Cardiac fibroblast (primary cell): ENCODE data around the gene PARD3B.

Source experiments
- DNase-seq, 2 donors: peaks; one replicate each; pipeline versions ENCODE4 v3.0.0 to v3.0.0-alpha.2; 2010; ENCODE audit warnings: low read depth in 2 of 2
- H3K4me3 ChIP-seq, 2 donors: replicated peaks in 1 of 2; 1 replicate in 1 of 2; 2 replicates in 1 of 2; pipeline ENCODE4 v1.5.1; 2011; ENCODE audit warnings: low read depth in 2 of 2, low read length in 2 of 2, mild to moderate bottlenecking in 2 of 2, moderate library complexity in 1 of 2
- TF ChIP-seq, protein P1 (sequence below): IDR thresholded peaks from one replicate; pipeline ENCODE4 v1.5.1; 2011; ENCODE audit warnings: low read depth, mild to moderate bottlenecking, low read length, inconsistent platforms

Gene PARD3B

DNA sequence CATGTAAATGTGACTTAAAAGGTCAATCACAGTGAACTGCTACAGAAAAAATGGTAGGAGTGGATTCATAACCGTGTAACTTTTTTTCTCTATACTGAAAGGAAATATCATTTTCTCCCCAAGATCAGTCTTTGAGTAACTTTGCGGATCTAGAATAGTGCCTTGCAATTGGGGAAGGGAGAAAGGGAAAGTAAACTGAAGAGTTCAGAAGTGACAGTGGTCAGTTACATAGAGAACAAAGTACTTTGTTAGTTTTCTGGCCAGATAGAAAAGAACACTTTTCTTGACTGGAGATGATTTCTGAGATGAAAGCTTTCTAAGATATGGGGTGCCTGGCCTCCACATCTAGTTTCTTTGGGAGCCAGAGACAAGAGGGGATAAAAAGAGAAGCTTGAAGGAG is 26.6 kb downstream of the PARD3B start:
- no peak for DNase-seq
- TF ChIP-seq, protein P1, sequence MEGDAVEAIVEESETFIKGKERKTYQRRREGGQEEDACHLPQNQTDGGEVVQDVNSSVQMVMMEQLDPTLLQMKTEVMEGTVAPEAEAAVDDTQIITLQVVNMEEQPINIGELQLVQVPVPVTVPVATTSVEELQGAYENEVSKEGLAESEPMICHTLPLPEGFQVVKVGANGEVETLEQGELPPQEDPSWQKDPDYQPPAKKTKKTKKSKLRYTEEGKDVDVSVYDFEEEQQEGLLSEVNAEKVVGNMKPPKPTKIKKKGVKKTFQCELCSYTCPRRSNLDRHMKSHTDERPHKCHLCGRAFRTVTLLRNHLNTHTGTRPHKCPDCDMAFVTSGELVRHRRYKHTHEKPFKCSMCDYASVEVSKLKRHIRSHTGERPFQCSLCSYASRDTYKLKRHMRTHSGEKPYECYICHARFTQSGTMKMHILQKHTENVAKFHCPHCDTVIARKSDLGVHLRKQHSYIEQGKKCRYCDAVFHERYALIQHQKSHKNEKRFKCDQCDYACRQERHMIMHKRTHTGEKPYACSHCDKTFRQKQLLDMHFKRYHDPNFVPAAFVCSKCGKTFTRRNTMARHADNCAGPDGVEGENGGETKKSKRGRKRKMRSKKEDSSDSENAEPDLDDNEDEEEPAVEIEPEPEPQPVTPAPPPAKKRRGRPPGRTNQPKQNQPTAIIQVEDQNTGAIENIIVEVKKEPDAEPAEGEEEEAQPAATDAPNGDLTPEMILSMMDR = no peak

DNA sequence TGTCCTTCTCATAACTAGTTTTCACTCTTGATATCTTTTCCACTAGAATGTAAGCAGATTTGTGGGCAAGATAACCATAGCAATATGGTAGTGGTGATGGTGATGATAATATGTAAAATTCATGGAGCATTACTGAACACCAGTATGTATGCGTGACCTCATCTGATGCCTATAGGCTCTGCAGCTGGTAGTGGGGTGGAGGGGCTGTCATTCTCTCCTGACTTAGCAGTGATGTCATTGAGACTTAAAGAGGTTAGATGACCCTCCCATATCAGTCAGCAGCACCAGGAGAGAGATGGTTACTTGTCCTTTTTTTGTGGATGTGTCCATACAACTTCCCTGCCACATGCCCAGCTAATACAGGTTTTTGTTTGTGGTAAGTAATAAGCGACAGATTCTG is 27.9 kb downstream of the PARD3B start:
- H3K4me3 ChIP-seq = no peak overlapping the region
- no peak for DNase-seq
- TF ChIP-seq, protein P1 = no peak

More for the DNA sequence above, 26.6 kb downstream of the PARD3B start:
- H3K4me3 ChIP-seq = no peak overlapping the region

DNA sequence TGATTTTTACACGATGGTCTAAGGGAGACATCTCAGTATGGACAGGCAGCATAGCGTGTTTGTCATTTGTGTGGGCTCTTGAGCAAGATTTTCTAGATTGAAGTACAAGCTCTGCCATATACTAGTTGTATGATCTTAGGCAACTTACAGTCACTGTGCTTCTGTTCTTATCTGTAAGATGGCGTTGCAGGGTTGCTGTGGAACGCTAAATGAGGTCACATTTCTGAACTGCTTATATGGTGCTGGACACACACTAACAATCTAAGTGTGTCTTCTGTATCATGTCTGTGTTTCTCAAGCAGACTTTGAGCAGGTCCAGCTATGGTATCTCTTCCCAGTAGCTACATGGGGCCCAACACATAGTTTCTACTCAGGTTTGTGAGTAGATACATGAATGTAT is 29.2 kb downstream of the PARD3B start:
- no peak for DNase-seq
- no peak overlapping the region for H3K4me3 ChIP-seq
- TF ChIP-seq, protein P1 = no peak

DNA sequence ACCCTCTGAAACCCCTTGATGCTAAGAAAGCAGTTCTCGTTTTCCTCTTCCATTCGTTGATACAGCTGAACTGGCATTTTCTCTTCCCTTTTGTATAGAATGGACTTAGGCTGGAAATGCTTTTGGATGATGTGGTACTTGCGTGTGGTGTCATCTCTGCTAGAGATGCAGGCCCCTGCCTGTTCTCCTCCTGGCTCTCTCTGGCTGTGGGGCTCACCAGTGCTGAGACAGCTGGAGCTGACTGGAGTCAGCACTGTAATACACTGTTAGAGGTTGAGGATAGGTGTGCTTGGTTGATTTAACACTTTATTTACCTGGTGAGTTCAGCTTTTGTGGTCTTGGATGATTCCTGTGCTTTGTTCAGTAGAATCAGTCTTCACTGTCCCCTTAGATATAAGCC is 30.2 kb downstream of the PARD3B start:
- TF ChIP-seq, protein P1 = no peak
- H3K4me3 ChIP-seq = no peak overlapping the region
- no peak for DNase-seq

DNA sequence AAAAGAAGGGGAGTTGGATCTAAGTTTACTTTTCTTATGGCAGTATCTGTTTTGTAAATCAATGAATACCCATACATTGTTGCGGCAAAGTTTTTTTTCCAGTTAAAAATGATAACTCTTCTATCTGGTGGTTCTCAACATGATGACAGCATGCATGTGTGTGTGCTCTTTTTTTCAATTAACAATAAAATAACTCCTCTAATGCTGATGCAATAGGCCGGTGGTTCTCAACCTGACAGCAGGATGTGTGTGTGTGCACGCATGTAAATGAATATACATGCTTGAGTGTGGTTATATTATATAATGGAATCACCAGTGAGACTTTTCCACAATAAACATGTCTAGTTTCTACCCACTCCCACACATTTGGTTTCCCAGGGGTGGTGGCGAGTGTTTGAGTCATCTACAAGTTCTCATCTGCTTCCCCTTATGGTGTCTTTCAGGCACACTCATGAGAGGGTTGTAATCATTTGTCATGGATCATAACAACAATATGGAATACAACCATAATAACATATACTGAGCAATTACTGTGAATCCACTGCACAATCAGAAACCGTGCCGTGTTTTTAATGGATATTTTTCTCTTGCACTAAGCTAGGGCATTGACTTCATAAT is 31.2 kb downstream of the PARD3B start:
- peak in 1 of 2 donors; percentile 20 for DNase-seq
- H3K4me3 ChIP-seq = no peak overlapping the region
- TF ChIP-seq, protein P1 = no peak

DNA sequence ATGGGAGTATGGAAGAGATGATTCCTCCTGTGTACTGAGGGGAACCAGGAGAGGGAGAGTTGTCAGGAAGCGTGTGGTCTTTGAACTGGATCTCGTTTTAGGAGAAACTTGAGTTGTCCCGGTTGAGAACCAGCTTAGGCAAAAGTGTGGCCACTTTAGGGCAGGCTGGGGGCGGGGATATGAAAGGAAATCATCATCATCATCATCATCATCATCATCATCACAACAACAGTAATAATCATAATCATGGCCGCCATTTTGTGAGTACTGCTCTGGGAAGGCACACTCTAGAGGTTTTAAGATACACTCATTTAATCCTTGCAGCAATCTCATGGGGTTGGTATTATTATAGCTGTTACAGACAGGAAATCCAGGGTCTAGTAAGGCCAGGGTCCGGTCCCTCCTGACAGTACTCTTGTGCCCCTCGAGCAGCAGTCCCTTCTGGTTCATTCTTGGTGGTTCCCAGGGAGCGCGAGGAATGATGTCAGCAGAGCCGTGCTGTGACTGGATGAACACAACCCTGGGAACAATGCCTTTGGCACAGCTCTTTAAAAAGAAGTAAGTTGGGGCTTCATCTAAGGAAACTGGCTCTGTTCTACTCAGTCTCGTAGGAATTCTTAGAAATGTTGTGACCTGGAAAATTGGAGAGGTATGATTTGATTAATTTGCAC is 33.8 kb downstream of the PARD3B start:
- DNase-seq = no peak
- no peak overlapping the region for H3K4me3 ChIP-seq
- TF ChIP-seq, protein P1 = no peak

DNA sequence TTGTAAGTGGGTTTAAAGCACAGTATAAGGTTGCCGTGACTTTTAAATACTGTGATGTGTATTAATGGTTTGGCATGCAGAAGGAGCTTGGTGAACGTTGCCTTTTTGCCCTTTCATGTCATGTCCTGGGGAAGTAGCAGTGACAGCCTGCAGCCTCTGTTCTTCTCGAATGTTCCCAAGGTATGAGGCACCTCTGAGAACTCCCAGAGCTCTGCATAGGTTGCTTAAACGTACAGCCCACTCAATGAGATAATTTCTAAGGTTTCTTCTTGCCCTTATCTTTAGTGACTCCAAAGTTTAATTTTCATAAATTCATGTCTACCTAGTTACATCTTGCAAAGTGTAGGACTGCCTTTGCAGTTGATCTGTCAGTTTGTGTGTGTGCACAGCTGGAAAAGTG is 36.7 kb downstream of the PARD3B start:
- H3K4me3 ChIP-seq = no peak overlapping the region
- TF ChIP-seq, protein P1 = no peak
- DNase-seq = no peak
